ENCODE results near the gene HDHD3.
"Not testable (repeated sequence)": the region's sequence is repeated elsewhere in the genome, so short reads cannot be mapped to it uniquely, and the experiment has no call there.

HDHD3 gene

GRCh38 chr9:113368348-113368981 lies 8.3 kb downstream of the HDHD3 start:
- in situ Hi-C loops (cut with MboI; ENCODE audit: low sequenced_read_pairs) = no loop called here

- in situ Hi-C loops (cut with MboI; ENCODE audit: low sequenced_read_pairs) = not testable (repeated sequence)
Observed at GRCh38 chr9:113365652-113366051, 11.1 kb downstream of the HDHD3 start.

- in situ Hi-C loops (cut with MboI; ENCODE audit: low sequenced_read_pairs) = no loop called here
Observed at GRCh38 chr9:113364951-113365350, 11.8 kb downstream of the HDHD3 start.

- in situ Hi-C loops (cut with MboI; ENCODE audit: low sequenced_read_pairs) = no loop called here
Observed at GRCh38 chr9:113363336-113363735, 13.4 kb downstream of the HDHD3 start.

DNA sequence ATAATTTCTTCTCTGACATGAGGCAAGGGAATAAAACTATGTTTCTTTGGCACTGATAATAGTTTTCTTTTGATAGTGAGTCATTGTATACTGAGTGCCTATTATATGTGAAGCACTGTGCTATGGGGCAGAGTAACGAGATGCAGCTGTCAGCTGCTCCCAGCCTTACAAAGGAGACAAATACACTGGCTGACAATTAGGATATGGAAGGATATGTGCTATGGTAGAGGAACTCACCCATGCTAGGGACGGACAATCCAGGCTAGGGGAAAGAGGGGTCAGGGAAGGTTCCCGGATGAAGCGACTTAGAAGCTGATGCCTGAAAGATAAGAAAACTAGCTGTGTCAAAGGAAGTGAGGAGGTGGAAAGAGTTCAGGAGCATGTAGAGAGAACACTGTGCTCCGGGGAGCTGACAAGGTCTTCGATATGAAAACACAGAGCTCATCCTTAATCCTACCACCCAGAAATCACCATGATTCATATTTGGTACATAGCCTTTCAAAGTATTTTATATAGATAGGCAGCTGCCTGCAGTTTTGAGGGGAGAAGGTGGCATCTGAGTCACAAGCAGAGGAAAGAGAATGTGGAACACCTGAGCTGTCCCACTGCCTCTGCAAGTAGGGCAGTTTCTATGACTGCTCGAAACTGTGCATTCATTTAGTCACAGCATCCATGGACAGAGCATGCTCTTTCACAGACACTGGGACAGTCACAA lies 15.3 kb downstream of the HDHD3 start:
- in situ Hi-C loops (cut with MboI; ENCODE audit: low sequenced_read_pairs) = no loop called here

- in situ Hi-C loops (cut with MboI; ENCODE audit: low sequenced_read_pairs) = no loop called here
Observed at GRCh38 chr9:113360242-113360842, 16.4 kb downstream of the HDHD3 start.

DNA sequence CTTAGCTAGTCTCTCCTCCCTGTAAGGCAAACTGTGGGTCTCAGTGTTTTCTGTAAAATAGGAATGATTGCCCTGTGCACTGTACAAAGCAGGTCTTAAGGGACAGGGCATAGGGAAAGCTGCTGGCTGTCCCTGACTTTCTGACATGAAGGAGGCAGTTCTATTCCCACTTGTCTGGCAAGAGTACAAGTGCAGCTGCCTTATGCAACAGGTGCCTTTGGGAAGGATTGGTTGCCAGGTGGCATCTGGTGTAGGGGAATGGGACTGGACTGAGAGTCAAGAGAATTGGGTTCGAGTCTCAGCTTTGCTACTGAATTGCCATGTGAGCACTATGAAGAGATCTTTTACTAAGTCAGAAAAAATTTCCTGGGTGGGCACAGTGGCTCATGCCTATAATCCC lies 17.4 kb downstream of the HDHD3 start:
- in situ Hi-C loops (cut with MboI; ENCODE audit: low sequenced_read_pairs) = no loop called here

DNA sequence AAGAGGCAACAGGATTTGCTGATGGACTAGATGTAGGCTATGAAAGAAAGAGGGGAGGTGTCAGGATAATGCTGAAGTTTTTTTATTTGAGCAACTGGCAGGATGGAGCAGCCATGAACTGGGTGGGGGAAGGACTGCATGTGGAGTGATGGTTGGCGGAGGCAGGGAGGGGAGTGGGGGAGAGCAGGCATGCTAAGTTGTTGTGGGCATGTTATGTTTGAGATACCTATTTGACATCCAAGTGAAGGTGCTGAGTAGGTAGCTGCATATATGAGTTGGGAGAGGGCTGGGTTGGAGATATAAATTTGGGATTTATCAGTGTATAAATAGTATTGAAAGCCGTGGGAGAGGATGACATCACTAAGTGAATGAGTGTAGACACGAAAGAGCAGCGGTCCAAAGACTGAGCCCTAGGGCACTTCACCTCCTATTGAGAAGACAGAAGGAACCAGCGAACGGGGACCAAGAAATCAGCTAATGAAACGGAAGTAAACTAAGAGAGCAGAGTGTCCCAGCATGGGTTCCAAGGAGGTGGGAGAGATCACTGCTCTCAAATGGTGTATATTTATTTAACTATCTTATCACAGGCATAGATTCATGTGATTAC lies 20.0 kb downstream of the HDHD3 start:
- in situ Hi-C loops (cut with MboI; ENCODE audit: low sequenced_read_pairs) = no loop called here

DNA sequence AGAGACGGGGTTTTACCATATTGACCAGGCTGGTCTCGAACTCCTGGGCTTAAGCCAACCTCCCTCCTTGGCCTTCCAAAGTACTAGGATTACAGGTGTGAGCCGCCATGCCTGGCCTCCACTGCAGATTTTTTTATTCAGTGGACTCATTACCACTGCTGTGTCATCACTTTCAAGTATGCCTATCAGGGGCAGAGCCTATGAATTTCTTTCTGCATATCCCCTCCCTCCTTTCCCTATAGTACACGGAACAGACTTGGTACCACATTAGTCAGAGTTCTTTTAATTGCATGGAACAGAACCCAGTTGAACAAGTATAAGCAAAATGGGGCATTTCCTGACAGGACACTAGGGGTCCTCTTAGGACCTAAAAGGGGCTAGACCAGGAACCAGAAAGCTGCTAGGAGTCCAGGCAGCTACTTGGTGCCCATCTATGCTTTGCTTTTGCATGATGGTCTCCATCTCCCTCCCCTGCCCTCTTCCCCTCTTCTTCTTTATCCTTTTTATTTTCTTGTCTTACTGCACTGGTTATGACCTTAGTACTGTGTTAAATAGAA lies 21.7 kb downstream of the HDHD3 start:
- in situ Hi-C loops (cut with MboI; ENCODE audit: low sequenced_read_pairs) = no loop called here

DNA sequence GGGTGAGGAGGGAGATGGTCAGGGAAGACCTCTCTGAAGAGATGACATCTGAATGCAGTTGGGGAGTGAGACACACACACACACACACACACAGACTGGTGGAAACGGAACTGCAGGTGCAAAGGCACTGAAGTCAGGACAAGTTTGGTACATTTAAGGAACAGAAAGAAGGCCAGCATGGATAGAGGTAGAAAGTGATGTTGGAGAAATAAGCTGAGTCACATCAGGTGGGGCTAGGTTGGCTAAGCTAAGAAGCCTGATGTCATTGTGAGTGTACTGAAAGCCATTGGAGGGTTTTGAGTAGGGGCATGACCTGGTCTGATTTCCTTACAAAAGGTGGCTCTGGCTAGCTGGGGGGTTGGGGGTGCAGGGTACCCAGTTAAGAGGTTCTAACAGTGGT lies 24.4 kb downstream of the HDHD3 start:
- in situ Hi-C loops (cut with MboI; ENCODE audit: low sequenced_read_pairs) = no loop called here

DNA sequence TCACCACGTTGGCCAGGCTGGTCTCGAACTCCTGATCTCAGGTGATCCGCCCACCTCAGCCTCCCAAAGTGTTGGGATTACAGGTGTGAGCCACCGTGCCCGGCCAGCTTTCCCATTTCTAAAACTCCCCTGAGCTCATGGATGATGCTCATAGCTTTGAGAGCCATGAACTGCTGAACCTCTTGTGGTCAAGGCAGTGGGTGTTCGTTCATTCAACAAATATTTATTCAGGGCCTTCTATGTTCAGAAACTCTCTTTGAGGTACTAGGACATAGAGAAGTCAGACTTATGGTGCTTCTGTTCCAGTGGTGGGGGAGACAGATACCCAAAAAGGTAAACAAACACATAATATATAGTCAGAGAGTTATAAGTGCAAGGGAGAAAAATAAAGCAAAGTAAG lies 24.8 kb downstream of the HDHD3 start:
- in situ Hi-C loops (cut with MboI; ENCODE audit: low sequenced_read_pairs) = no loop called here

- in situ Hi-C loops (cut with MboI; ENCODE audit: low sequenced_read_pairs) = no loop called here
Observed at GRCh38 chr9:113350937-113351336, 25.8 kb downstream of the HDHD3 start.

GRCh38 chr9:113350107-113350661 lies 26.6 kb downstream of the HDHD3 start:
- in situ Hi-C loops (cut with MboI; ENCODE audit: low sequenced_read_pairs) = no loop called here

- in situ Hi-C loops (cut with MboI; ENCODE audit: low sequenced_read_pairs) = no loop called here
Observed at GRCh38 chr9:113349445-113350094, 27.2 kb downstream of the HDHD3 start, which contains the start of gene BSPRY. Gene BSPRY (plus strand): TSS chr9:113349541. CDS start chr9:113349580, 39 bp downstream.

DNA sequence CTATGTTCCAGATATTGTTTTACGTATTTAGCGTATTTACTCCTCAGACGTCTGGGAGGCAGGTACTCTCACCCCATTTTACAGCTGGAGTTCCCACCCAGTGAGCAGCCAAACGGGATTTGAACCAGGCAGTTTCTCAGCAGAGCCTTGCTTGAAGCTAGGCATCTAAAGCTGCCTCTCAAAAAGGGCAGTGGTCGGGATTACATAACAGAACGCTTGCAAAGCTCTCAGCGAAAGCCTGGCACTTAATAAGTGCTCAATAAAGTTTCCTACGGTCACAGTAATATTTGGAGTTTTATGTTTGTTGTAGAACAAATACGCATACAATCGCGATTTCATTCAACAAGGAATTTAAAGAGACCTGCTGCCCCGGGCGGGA lies 27.7 kb downstream of the HDHD3 start:
- in situ Hi-C loops (cut with MboI; ENCODE audit: low sequenced_read_pairs) = no loop called here

- in situ Hi-C loops (cut with MboI; ENCODE audit: low sequenced_read_pairs) = no loop called here
Observed at GRCh38 chr9:113348437-113348836, 28.3 kb downstream of the HDHD3 start.

GRCh38 chr9:113345671-113346070 lies 31.1 kb downstream of the HDHD3 start:
- in situ Hi-C loops (cut with MboI; ENCODE audit: low sequenced_read_pairs) = no loop called here

GRCh38 chr9:113345190-113345589 lies 31.6 kb downstream of the HDHD3 start:
- in situ Hi-C loops (cut with MboI; ENCODE audit: low sequenced_read_pairs) = no loop called here

GRCh38 chr9:113343732-113344231 lies 33.0 kb downstream of the HDHD3 start:
- in situ Hi-C loops (cut with MboI; ENCODE audit: low sequenced_read_pairs) = no loop called here

GRCh38 chr9:113341712-113342410 lies 34.9 kb downstream of the HDHD3 start:
- in situ Hi-C loops (cut with MboI; ENCODE audit: low sequenced_read_pairs) = no loop called here
